ENCODE measurements around the gene FCGR3A.

Gene FCGR3A

GRCh38 chr1:161505686-161506085 lies 43.9 kb downstream of the FCGR3A start:
- no peak for DNase-seq (ENCODE audit: low read depth in 2 of 3, low spot score in 1 of 3)

- DNase-seq (ENCODE audit: low read depth in 2 of 3, low spot score in 1 of 3): no peak
Measured at GRCh38 chr1:161503394-161503748, 46.2 kb downstream of the FCGR3A start.

GRCh38 chr1:161502641-161503393 lies 46.8 kb downstream of the FCGR3A start:
- DNase-seq (ENCODE audit: low read depth in 2 of 3, low spot score in 1 of 3): no peak

- no peak for DNase-seq (ENCODE audit: low read depth in 2 of 3, low spot score in 1 of 3)
Measured at GRCh38 chr1:161502181-161502580, 47.4 kb downstream of the FCGR3A start.

GRCh38 chr1:161501234-161501633 lies 48.4 kb downstream of the FCGR3A start:
- DNase-seq (ENCODE audit: low read depth in 2 of 3, low spot score in 1 of 3): no peak

- no peak for DNase-seq (ENCODE audit: low read depth in 2 of 3, low spot score in 1 of 3)
Measured at GRCh38 chr1:161499099-161500039, 50.2 kb downstream of the FCGR3A start.

GRCh38 chr1:161498646-161499045 lies 51.0 kb downstream of the FCGR3A start:
- no peak for DNase-seq (ENCODE audit: low read depth in 2 of 3, low spot score in 1 of 3)

- DNase-seq (ENCODE audit: low read depth in 2 of 3, low spot score in 1 of 3): no peak
Measured at GRCh38 chr1:161497961-161498360, 51.7 kb downstream of the FCGR3A start.

GRCh38 chr1:161495490-161495889 lies 54.1 kb downstream of the FCGR3A start:
- no peak for DNase-seq (ENCODE audit: low read depth in 2 of 3, low spot score in 1 of 3)

- no peak for DNase-seq (ENCODE audit: low read depth in 2 of 3, low spot score in 1 of 3)
Measured at GRCh38 chr1:161494091-161494735, 55.4 kb downstream of the FCGR3A start.

- no peak for DNase-seq (ENCODE audit: low read depth in 2 of 3, low spot score in 1 of 3)
Measured at GRCh38 chr1:161492827-161493226, 56.8 kb downstream of the FCGR3A start.

Data from stimulated activated CD4-positive, alpha-beta T cell treated with anti-CD3 and anti-CD28 coated beads, Interleukin-12 subunit alpha, Interleukin-12 subunit beta, amount 100 ng/mL, for 48 hours (primary cell).